ENCODE results near the gene SOWAHC.

GRCh38 chr2:109660046-109660860 lies 46.1 kb downstream of the SOWAHC start:
- TF ChIP-seq ZNF138 (CRISPR knock-in tag; conservative IDR thresholded peaks at IDR 0.05) (no peak), E2F5 (CRISPR knock-in tag; IDR thresholded peaks at IDR 0.05) (no peak), PRRX2 (CRISPR knock-in tag; IDR thresholded peaks at IDR 0.05) (no peak)

All from WTC11 (cell line).